HUES64 (cell line): Measurements from ENCODE around the gene EXOC5.

Experiments used
- H3K27ac ChIP-seq: 2 replicates; pipeline ENCODE4 v1.7.0; 2013; ENCODE audit warnings: low read depth, low read length, inconsistent platforms
- H3K27me3 ChIP-seq: 2 replicates; pipeline ENCODE4 v1.6.1; 2013; ENCODE audit warnings: mild to moderate bottlenecking, low read length; ENCODE audit not compliant: insufficient read depth
- H3K36me3 ChIP-seq: 2 replicates; pipeline ENCODE4 v1.6.1; 2013; ENCODE audit warnings: mild to moderate bottlenecking, low read length; ENCODE audit not compliant: insufficient read depth
- H3K4me1 ChIP-seq: 2 replicates; pipeline ENCODE4 v1.6.1; 2013; ENCODE audit warnings: mild to moderate bottlenecking, low read length, moderate library complexity; ENCODE audit not compliant: insufficient read depth
- H3K4me3 ChIP-seq: 2 replicates; pipeline ENCODE4 v1.5.1; 2013; ENCODE audit warnings: mild to moderate bottlenecking, low read length, moderate library complexity
- H3K9ac ChIP-seq: 2 replicates; pipeline ENCODE4 v1.6.1; 2013; ENCODE audit warnings: mild to moderate bottlenecking, low read depth, low read length
- H3K9me3 ChIP-seq: 2 replicates; pipeline ENCODE4 v1.6.1; 2013; ENCODE audit warnings: low read depth, low read length; ENCODE audit not compliant: insufficient read depth
- WGBS: fragments of 150-250, 120-280 bp; methylation state at CpG from one replicate; pipeline ENCODE4 v1.1.7; 2013; ENCODE audit warnings: missing lambda C conversion rate; 5-methylcytosine and 5-hydroxymethylcytosine counted together

EXOC5 gene

DNA sequence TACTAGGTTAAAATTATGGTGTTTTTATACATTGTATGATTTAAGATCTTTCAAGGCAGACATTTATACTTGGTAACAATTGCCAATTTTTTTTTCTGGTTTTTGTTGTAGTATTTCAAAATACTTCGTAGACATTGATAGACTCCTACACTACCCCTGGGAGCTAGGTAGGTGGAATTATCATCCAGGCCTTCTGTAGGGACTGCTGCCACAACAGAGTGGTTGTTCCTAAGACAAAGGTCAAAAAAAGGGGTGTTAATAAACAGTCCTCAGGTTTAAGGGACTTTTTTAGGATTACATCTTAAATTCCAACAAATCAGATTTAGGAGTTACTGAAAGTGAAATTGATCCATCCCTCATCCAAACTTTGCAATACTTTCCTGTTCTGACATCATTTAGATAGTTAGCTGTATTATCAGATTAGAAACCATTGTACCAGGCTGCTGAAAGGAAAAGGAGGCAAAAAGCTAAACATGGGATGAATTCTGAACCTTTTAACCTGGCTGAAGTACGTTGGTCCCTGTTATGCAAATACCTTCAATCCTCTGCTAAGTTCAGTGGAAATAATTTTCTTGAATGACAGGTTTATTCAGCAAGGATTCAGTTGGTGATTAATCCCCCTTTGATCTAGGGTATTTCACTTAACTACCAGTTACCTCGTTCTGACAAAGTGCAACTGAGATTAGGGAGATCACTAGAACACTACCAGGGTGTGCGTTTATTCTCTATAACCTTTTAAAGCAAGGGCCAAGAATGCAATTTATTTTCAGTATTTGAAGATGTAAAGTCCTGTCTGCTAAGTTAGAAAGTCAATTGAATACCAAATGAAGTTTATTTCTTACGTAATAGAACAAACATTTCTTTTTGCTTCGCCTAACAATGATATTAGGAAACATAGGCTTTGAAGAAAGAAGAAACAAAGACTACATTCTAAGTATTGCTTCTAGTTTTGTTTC is 23.3 kb upstream of the EXOC5 start:
- Histone ChIP-seq H3K4me3 (no peak overlapping the region), H3K9me3 (no peaks in the 10 kb centered on the region), H3K27me3 (no peaks in the 10 kb centered on the region), H3K9ac (no peak overlapping the region; the same call in 1 of the 2 replicates), H3K36me3 (peaks cover 37% of the 10 kb centered on the region), H3K27ac (peak overlapping the region; percentile 7; the same call in 1 of the 2 replicates), H3K4me1 (peaks cover 51% of the 10 kb centered on the region; the same call in 1 of the 2 replicates)
- 54% methylated on average over 3 of the region's 6 CpGs for WGBS

DNA sequence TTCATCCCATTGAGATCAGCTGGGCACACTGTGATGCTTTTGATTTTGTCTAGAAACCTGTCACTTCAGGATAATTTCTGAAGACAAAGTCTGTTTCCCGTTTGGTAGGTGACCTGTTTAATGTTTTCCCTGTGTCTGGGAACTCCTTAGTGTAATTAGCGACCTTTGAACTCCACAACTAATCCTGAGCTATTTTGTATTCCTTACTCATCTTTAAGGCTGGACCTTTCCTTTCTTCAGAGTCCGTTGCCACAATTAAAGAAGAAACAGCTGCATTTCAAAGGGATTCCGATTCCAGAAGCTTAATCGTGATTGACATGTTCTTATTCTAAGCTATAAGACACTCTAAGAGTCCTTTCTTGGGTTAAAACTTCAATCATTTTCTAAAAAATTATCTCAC is 22.0 kb upstream of the EXOC5 start:
- Histone ChIP-seq H3K4me1 (peaks cover 51% of the 10 kb centered on the region; the same call in 1 of the 2 replicates), H3K36me3 (peaks cover 49% of the 10 kb centered on the region), H3K27me3 (no peaks in the 10 kb centered on the region), H3K9ac (no peak overlapping the region), H3K9me3 (no peaks in the 10 kb centered on the region), H3K4me3 (no peak overlapping the region), H3K27ac (peak overlapping the region; percentile 22; the same call in 1 of the 2 replicates)
- WGBS = 83% methylated on average over 5 of the region's 5 CpGs

DNA sequence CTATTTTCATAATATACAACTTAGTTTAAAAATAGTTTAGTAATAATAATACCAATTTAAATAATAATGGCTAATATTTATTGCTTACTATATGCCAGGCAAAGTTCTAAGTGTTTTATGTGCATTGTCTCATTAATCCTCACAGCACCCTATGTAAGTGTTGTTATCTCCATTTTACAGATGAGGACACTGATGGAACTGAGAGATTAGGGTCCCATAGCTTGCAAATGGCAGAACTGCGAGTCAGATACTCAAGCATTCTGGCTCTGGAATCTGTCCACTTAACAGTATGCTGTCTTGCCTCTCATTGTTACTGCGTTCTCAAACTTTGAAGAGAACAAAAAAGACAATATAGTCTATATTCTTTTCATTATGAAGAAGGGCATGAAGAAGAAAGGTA is 19.0 kb upstream of the EXOC5 start:
- Histone ChIP-seq H3K36me3 (peaks cover 78% of the 10 kb centered on the region), H3K9ac (no peak overlapping the region), H3K27ac (no peak overlapping the region), H3K4me1 (peaks cover 31% of the 10 kb centered on the region; the same call in 1 of the 2 replicates), H3K27me3 (no peaks in the 10 kb centered on the region), H3K4me3 (no peak overlapping the region), H3K9me3 (no peaks in the 10 kb centered on the region)
- 93% methylated on average over 2 of the region's 2 CpGs for WGBS

DNA sequence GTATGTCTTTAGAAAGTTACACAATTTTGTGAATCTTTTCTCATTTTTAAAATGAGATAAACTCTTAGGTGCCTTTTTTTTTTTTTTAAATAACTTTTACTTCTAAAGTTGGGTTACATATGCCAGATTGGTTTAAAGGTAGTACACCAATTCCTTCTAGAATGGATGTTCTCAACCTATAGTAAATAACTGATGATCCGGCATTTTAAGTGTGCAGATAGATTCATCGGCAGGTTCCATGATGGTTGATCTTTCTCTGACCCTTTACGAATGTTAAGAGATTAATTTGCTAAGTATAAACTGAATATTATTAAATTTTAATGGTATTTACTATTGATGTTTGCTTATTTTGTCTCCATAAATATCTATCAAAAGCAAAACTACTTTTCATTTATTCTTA is 8.4 kb upstream of the EXOC5 start:
- WGBS = 100% methylated on average over 2 of the region's 3 CpGs
- no peak overlapping the region for H3K27ac ChIP-seq
- no peaks in the 10 kb centered on the region for H3K27me3 ChIP-seq
- no peaks in the 10 kb centered on the region for H3K4me1 ChIP-seq
- H3K9me3 ChIP-seq = no peaks in the 10 kb centered on the region
- H3K36me3 ChIP-seq = peaks cover 78% of the 10 kb centered on the region
- H3K9ac ChIP-seq = no peak overlapping the region
- H3K4me3 ChIP-seq = no peak overlapping the region

DNA sequence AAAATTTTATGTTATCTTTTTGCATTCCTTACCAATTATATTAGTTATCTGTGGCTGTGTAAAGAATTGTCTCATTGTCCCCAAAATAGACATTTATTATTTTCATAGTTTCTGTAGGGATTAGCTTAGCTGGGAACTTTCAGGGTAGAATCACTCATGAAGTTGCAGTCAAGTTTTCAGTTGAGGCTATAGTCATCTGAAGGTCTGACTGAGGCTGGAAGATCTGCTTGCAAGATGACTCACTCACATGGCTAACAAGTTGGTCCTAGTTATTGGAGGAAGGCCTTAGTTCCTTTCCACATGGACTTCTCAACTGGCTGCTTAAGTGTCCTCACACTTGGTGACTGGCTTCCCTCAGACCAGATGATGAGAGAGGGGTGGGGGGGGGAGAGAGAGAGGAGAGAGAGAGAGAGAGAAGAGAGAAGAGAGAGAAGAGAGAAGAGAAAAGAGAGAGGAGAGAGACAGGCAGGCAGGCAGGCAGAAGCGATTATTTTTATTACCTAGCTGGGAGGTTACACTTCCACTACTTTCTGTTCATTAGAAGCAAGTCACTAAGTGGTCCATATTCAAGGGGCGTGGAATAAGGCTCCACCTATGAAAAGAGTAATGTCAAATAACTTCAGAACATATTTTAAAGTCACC is 6.4 kb upstream of the EXOC5 start:
- 95% methylated on average over 2 of the region's 2 CpGs for WGBS
- H3K4me3 ChIP-seq = no peak overlapping the region
- H3K27me3 ChIP-seq = no peaks in the 10 kb centered on the region
- H3K9ac ChIP-seq = no peak overlapping the region
- H3K9me3 ChIP-seq = no peaks in the 10 kb centered on the region
- no peak overlapping the region for H3K27ac ChIP-seq
- peaks cover 65% of the 10 kb centered on the region for H3K36me3 ChIP-seq
- H3K4me1 ChIP-seq = peaks cover 6% of the 10 kb centered on the region

DNA sequence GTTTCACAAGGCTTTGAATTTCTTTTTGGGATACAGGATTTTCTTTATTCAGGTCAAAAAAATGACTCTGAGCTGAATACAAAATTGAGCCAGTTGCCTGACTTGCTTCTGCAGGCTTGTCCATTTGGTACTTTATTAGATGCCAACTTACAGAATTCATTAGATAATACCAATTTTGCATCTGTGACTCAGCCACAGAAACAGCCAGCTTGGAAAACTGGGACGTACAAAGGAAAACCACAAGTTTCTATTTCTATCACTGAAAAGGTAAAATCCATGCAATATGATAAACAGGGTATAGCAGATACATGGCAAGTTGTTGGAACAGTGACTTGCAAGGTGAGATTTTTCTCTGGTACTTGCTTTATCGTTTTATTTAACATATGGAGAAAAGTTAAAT is 5.8 kb upstream of the EXOC5 start:
- Histone ChIP-seq H3K4me1 (peaks cover 8% of the 10 kb centered on the region), H3K9ac (no peak overlapping the region), H3K27ac (no peak overlapping the region), H3K9me3 (no peaks in the 10 kb centered on the region), H3K36me3 (peaks cover 62% of the 10 kb centered on the region), H3K4me3 (no peak overlapping the region), H3K27me3 (no peaks in the 10 kb centered on the region)
- WGBS = 94% methylated on average over 2 of the region's 2 CpGs

DNA sequence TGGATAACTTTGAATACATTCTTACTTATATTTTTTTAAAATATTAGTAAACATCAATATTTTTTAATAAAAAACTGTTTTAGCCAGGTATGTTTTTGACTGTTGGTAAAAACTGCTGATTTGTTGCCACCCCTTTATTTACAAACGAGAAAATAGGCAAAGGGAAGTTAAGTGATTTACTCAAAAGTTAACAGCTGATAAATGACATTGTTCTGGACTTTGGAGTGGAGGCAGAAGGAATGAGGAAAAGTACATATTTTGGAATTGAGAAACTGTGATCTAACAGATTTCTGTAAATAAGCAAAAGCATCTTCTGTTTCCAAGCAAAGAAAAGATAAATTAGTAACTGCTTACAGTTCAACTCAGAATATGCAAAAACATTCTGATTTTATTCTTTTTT is 4.5 kb upstream of the EXOC5 start:
- 100% methylated on average over 1 of the region's 1 CpG for WGBS
- peaks cover 8% of the 10 kb centered on the region for H3K4me1 ChIP-seq

DNA sequence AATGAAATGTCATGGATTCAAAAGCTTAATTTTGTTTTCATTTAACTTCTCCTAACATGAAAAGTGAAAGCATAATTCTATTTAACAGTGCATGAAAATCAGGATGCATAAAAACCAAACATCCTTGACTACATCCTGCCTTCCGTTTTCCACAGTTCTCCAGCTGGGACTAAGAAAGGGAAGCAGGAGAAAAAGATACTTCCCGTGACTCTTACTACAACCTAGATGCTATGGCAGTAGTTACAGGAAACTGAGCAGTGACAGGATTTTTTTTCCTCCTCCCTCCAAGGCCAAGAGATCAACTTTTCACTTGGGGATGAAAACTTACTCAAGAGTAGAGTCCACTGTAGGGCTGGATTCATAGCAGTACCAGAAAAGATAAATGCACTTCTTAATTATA is 2.6 kb downstream of the EXOC5 start:
- Histone ChIP-seq H3K9ac (no peak overlapping the region), H3K4me3 (peak overlapping the region; percentile 18; the same call in 1 of the 2 replicates), H3K27ac (no peak overlapping the region), H3K36me3 (no peaks in the 10 kb centered on the region; the same call in 1 of the 2 replicates), H3K9me3 (no peaks in the 10 kb centered on the region), H3K27me3 (no peaks in the 10 kb centered on the region), H3K4me1 (peaks cover 29% of the 10 kb centered on the region)
- 76% methylated on average over 2 of the region's 2 CpGs for WGBS

More for the DNA sequence above, 4.5 kb upstream of the EXOC5 start:
- Histone ChIP-seq H3K27ac (no peak overlapping the region), H3K27me3 (no peaks in the 10 kb centered on the region), H3K4me3 (no peak overlapping the region), H3K9me3 (no peaks in the 10 kb centered on the region), H3K36me3 (peaks cover 55% of the 10 kb centered on the region), H3K9ac (no peak overlapping the region)

DNA sequence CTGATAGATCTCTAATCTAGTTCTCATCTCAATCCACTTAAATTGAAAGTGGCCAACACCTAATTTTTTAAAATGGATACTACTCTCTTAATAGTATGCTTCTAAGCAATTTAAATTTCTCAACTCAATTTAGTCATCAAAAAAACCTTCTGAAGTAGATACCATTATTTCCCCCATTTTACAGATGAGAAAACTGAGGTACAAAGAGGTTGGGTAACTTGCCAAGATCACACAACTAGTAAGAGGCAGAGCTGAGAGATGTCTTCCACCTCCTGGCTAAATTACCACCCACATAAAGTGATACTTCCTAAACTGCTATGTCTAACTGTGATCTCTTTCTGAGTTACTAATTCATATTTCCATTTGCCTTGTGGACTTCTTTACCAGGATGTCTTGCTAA is 6.6 kb downstream of the EXOC5 start:
- no peaks in the 10 kb centered on the region for H3K9me3 ChIP-seq
- H3K27me3 ChIP-seq = no peaks in the 10 kb centered on the region
- no peak overlapping the region for H3K27ac ChIP-seq
- no peaks in the 10 kb centered on the region for H3K36me3 ChIP-seq
- no peak overlapping the region for H3K4me3 ChIP-seq
- peaks cover 31% of the 10 kb centered on the region for H3K4me1 ChIP-seq
- H3K9ac ChIP-seq = no peak overlapping the region

DNA sequence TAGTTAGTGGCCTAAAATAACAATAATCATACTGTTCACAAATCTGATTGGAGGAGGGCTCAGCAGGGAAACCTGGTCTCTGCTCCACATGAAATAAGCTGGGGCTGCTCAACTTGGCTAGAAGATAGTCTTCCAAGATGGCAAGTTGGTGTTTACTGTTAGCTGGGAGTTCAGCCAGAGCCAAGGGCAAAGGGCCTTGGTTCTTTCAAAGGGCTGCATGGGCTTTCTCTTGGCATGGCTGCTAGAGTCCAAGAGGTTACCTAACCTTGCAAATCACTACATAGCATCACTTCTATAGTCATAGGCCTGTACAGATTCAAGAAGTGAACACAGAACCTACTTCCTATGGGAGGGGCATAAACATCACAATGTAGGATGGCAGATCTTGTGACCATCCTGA is 7.1 kb downstream of the EXOC5 start:
- H3K9me3 ChIP-seq = no peaks in the 10 kb centered on the region
- no peak overlapping the region for H3K4me3 ChIP-seq
- H3K27ac ChIP-seq = no peak overlapping the region
- H3K27me3 ChIP-seq = no peaks in the 10 kb centered on the region
- no peak overlapping the region for H3K9ac ChIP-seq
- H3K36me3 ChIP-seq = no peaks in the 10 kb centered on the region
- H3K4me1 ChIP-seq = peaks cover 26% of the 10 kb centered on the region

DNA sequence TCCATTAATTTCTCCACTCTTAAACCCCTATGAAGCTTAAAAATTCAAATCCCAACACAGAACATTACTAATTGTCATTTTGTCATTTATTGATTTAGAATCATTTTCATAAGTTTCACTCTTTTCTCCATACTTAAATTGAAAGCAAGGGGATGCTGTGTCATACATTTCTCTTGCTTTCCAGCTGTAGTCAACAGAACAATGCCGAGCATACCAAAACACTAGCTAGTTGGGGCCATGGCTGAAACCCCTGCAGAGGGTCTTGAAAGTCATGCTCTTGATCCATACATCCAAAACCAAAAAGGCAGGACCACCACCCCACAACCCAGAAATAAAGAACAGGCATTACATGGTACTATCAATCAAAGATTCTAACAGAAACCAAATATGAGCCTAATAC is 9.0 kb downstream of the EXOC5 start:
- 91% methylated on average over 1 of the region's 1 CpG for WGBS
- H3K4me1 ChIP-seq = peaks cover 16% of the 10 kb centered on the region; the same call in 1 of the 2 replicates

More for the DNA sequence above, 9.0 kb downstream of the EXOC5 start:
- Histone ChIP-seq H3K9me3 (no peaks in the 10 kb centered on the region), H3K4me3 (no peak overlapping the region), H3K27me3 (no peaks in the 10 kb centered on the region), H3K9ac (no peak overlapping the region), H3K36me3 (no peaks in the 10 kb centered on the region), H3K27ac (no peak overlapping the region)
